Panc1 (cell line): Measurements from ENCODE around the gene SHISA9. TPM values are rescaled to one million over a fixed set of nuclear protein-coding genes. Genes with fewer than 3 reads are reported as not detected.

Experiments used
- ATAC-seq: fragments of 200-7000 bp; cut with Tn5 transposase; 2 replicates; pipeline ENCODE4 v1.9.1; 2020; ENCODE audit warnings: mild to moderate bottlenecking, moderate library complexity
- BruUV-seq: library from RNA; stranded (reverse); fragments of 400-500 nt; replicated peaks from 2 replicates; lab custom pipeline; 2021; lab: Mats Ljungman, UMichigan
- CTCF ChIA-PET: fragments of 300-600 bp; sonication (Branson Sonifier 250); formaldehyde crosslinking; loops from one replicate; lab custom pipeline; 2022; ENCODE audit warnings: antibody characterized with exemption; lab: Charles Lee
- POLR2A ChIA-PET: fragments of 300-600 bp; sonication (Branson Sonifier 250); formaldehyde crosslinking; loops from one replicate; lab custom pipeline; 2022; ENCODE audit warnings: antibody characterized with exemption; lab: Charles Lee
- DNase-seq: peaks from one replicate; pipeline ENCODE4 v3.0.0-alpha.2; 2010; ENCODE audit warnings: low read depth, low spot score
- H3K27ac ChIP-seq: 2 replicates; pipeline ENCODE4 v1.5.1; 2011; ENCODE audit warnings: mild to moderate bottlenecking, low read length, inconsistent platforms
- H3K27me3 ChIP-seq: fragments of 200-500 bp; sonication (Bioruptor generic); 2 replicates; pipeline ENCODE4 v1.6.0; 2014; ENCODE audit warnings: low read length, inconsistent platforms; ENCODE audit not compliant: control insufficient read depth, insufficient read depth
- H3K36me3 ChIP-seq: fragments of 200-500 bp; sonication (Bioruptor generic); 2 replicates; pipeline ENCODE4 v1.5.1; 2014; ENCODE audit warnings: inconsistent platforms, mild to moderate bottlenecking, low read length, moderate library complexity; ENCODE audit not compliant: control insufficient read depth, insufficient read depth
- H3K4me1 ChIP-seq: 2 replicates; pipeline ENCODE4 v1.5.1; 2011; ENCODE audit warnings: inconsistent platforms, mild to moderate bottlenecking, low read length, moderate library complexity; ENCODE audit not compliant: control insufficient read depth, insufficient read depth
- H3K4me3 ChIP-seq, 2 experiments: 2 replicates each; pipeline ENCODE4 v1.5.1; 2011 to 2012; ENCODE audit warnings: low read depth in 2 of 2, low read length in 2 of 2, mild to moderate bottlenecking in 2 of 2, inconsistent platforms in 1 of 2, moderate library complexity in 1 of 2
- H3K9me3 ChIP-seq: fragments of 200-500 bp; sonication (Bioruptor generic); 2 replicates; pipeline ENCODE4 v1.5.1; 2014; ENCODE audit warnings: low read depth, mild to moderate bottlenecking, inconsistent platforms, low read length, moderate library complexity; ENCODE audit not compliant: control insufficient read depth, insufficient read depth
- CTCF ChIP-seq: fragments of 450-650 bp; IDR thresholded peaks from 2 replicates; pipeline ENCODE4 v1.5.1; 2017; ENCODE audit warnings: mild to moderate bottlenecking
- POLR2AphosphoS5 ChIP-seq: IDR thresholded peaks from 2 replicates; pipeline ENCODE4 v1.6.1; 2012; ENCODE audit warnings: mild to moderate bottlenecking, low read depth, low read length, moderate library complexity
- REST ChIP-seq, 2 experiments: IDR thresholded peaks; 2 replicates each; pipeline ENCODE4 v1.6.1; 2011 to 2012; ENCODE audit warnings: low read depth in 2 of 2, control low read depth in 1 of 2, low read length in 1 of 2, mild to moderate bottlenecking in 1 of 2, moderate library complexity in 1 of 2; ENCODE audit not compliant: insufficient read depth in 1 of 2
- SIN3A ChIP-seq: IDR thresholded peaks from 2 replicates; pipeline ENCODE4 v1.6.1; 2012; ENCODE audit warnings: low read depth, mild to moderate bottlenecking, low read length, moderate library complexity, borderline replicate concordance; ENCODE audit not compliant: insufficient read depth
- TCF7L2 ChIP-seq: IDR thresholded peaks from 2 replicates; pipeline ENCODE4 v1.6.1; 2011; ENCODE audit warnings: mild to moderate bottlenecking, low read depth, low read length, inconsistent platforms
- in situ Hi-C: cut with HindIII; loops from 2 replicates; pipeline ENCODE4 v1.10.0; 2016; ENCODE audit warnings: low sequenced_read_pairs, low pct_unique_long_range_greater_than_20kb
- intact Hi-C: fragments of 100-400 bp; cut with micrococcal nuclease; formaldehyde crosslinking; loops from one replicate; pipeline ENCODE4 v1.10.0; 2022; ENCODE audit not compliant: unreplicated experiment
- total RNA-seq: library from RNA; stranded (reverse); gene quantifications from one replicate; pipeline ENCODE4 v1.2.1, GENCODE V29; 2021; ENCODE audit not compliant: unreplicated experiment

Gene SHISA9
- total RNA-seq, 1 experiment from 2014 or later = 0.10 TPM

- TF ChIP-seq POLR2AphosphoS5 (no peak), CTCF (no peak), REST (IDR thresholded peaks at IDR 0.05; ENCODE audit: insufficient read depth in 1 of 2, low read depth in 2 of 2, low read length in 1 of 2) (no peak), TCF7L2 (no peak), SIN3A (no peak)
These were observed 63.1 kb downstream of the SHISA9 start for GRCh38 chr16:12964461-12964860.

GRCh38 chr16:12965274-12965804 lies 63.9 kb downstream of the SHISA9 start:
- no peaks in the 10 kb centered on the region for H3K36me3 ChIP-seq
- DNase-seq (no peak), ATAC-seq (no peak)
- no peak overlapping the region for H3K4me3 ChIP-seq
- H3K9me3 ChIP-seq = no peaks in the 10 kb centered on the region
- in situ Hi-C loops (no loop called here), intact Hi-C loops (no loop called here)
- no peaks in the 10 kb centered on the region for H3K4me1 ChIP-seq
- CTCF ChIA-PET = no interaction called here
- no TSS peak for BruUV-seq
- TF ChIP-seq TCF7L2 (no peak), SIN3A (no peak)
- H3K27ac ChIP-seq = no peak overlapping the region
- POLR2A ChIA-PET = interaction anchor here (0.6 kb wide), 1 partner anchor 109 kb away, joined by 12 read pairs; no protein-coding TSS in a partner anchor
- no peaks in the 10 kb centered on the region for H3K27me3 ChIP-seq

More at GRCh38 chr16:12964461-12964860, 63.1 kb downstream of the SHISA9 start:
- H3K27me3 ChIP-seq = no peaks in the 10 kb centered on the region
- DNase-seq (no peak), ATAC-seq (no peak)
- H3K4me3 ChIP-seq = no peak overlapping the region
- in situ Hi-C loops = no loop called here
- H3K27ac ChIP-seq = no peak overlapping the region
- ChIA-PET CTCF (no interaction called here), POLR2A (no interaction called here)
- no peaks in the 10 kb centered on the region for H3K9me3 ChIP-seq
- no peaks in the 10 kb centered on the region for H3K4me1 ChIP-seq
- no peaks in the 10 kb centered on the region for H3K36me3 ChIP-seq
- no TSS peak for BruUV-seq
- intact Hi-C loops = no loop called here

GRCh38 chr16:12971241-12971640 lies 69.8 kb downstream of the SHISA9 start:
- no peak for ATAC-seq
- POLR2A ChIA-PET = no interaction called here

More at GRCh38 chr16:12971241-12971640, 69.8 kb downstream of the SHISA9 start:
- BruUV-seq = no TSS peak
- CTCF ChIA-PET = no interaction called here
- no peak overlapping the region for H3K4me3 ChIP-seq
- H3K27ac ChIP-seq = no peak overlapping the region
- TF ChIP-seq SIN3A = no peak
- TF ChIP-seq TCF7L2 = no peak
- no peak for TF ChIP-seq REST (IDR thresholded peaks at IDR 0.05; ENCODE audit: insufficient read depth in 1 of 2, low read depth in 2 of 2, low read length in 1 of 2)
- no peak for TF ChIP-seq POLR2AphosphoS5
- TF ChIP-seq CTCF = no peak
- in situ Hi-C loops = no loop called here
- no peak for DNase-seq
- intact Hi-C loops = no loop called here
- H3K36me3 ChIP-seq = no peaks in the 10 kb centered on the region
- 0 out of 2 replicates have a peak, but pooled peaks cover 2% of the 10 kb centered on the region for H3K27me3 ChIP-seq
- no peaks in the 10 kb centered on the region for H3K4me1 ChIP-seq
- no peaks in the 10 kb centered on the region for H3K9me3 ChIP-seq
